ENCODE results near the gene GALNS. TPM values are rescaled to one million over a fixed set of nuclear protein-coding genes. Genes with fewer than 3 reads are reported as not detected.
A peak's percentile ranks its signal among the peaks of the same experiment; 100 is the strongest.

Gene GALNS
- total and polyA plus RNA-seq, 2 of the 13 experiments (the other 11 are each of a cell fraction or from before 2014, with no cell fraction given): 9.2 to 9.8 TPM

- TF ChIP-seq AKAP8 (CRISPR knock-in tag; IDR thresholded peaks at IDR 0.05) (peak; percentile 35; the same call in 1 of the 2 replicates), MAX (IDR thresholded peaks at IDR 0.05) (peak; percentile 40), MXD1 (CRISPR knock-in tag; IDR thresholded peaks at IDR 0.05) (0 out of 2 replicates have a peak, but pooled peaks have one; percentile 45), KDM5A (IDR thresholded peaks at IDR 0.05; ENCODE audit: borderline replicate concordance, low read length) (no peak), POGK (CRISPR knock-in tag; conservative IDR thresholded peaks at IDR 0.05) (0 out of 2 replicates have a peak, but pooled peaks have one; percentile 3), SRSF1 (optimal IDR thresholded peaks at IDR 0.05; ENCODE audit: low read depth, low read length) (peak; percentile 13), TAF1 (CRISPR knock-in tag; IDR thresholded peaks at IDR 0.05) (peak; percentile 21; the same call in 1 of the 2 replicates), ZNF691 (CRISPR knock-in tag; IDR thresholded peaks at IDR 0.05; ENCODE audit: borderline replicate concordance, low read depth) (no peak), SP5 (CRISPR knock-in tag; IDR thresholded peaks at IDR 0.05; ENCODE audit: borderline replicate concordance, low read depth) (no peak), HNRNPL (IDR thresholded peaks at IDR 0.05; ENCODE audit: low read depth, low read length) (0 out of 2 replicates have a peak, but pooled peaks have one; percentile 34), TFDP1 (CRISPR knock-in tag; IDR thresholded peaks at IDR 0.05; ENCODE audit: borderline replicate concordance) (peak; percentile 16; the same call in 1 of the 2 replicates), BCL3 (CRISPR knock-in tag; IDR thresholded peaks at IDR 0.05) (no peak), E2F5 (CRISPR knock-in tag; conservative IDR thresholded peaks at IDR 0.05) (0 out of 2 replicates have a peak, but pooled peaks have one; percentile 12), ZNF678 (CRISPR knock-in tag; IDR thresholded peaks at IDR 0.05) (no peak), ZNF776 (CRISPR knock-in tag; IDR thresholded peaks at IDR 0.05) (peak; percentile 55; the same call in 1 of the 2 replicates), ZBTB37 (CRISPR knock-in tag; IDR thresholded peaks at IDR 0.05) (no peak), DMAP1 (CRISPR knock-in tag; IDR thresholded peaks at IDR 0.05) (no peak), CREB1 (IDR thresholded peaks at IDR 0.05) (peak; percentile 68; the same call in 1 of the 2 replicates), CREB1 (CRISPR knock-in tag; IDR thresholded peaks at IDR 0.05) (no peak), SAFB2 (CRISPR knock-in tag; IDR thresholded peaks at IDR 0.05; ENCODE audit: borderline replicate concordance, low read depth) (peak; percentile 25; the same call in 1 of the 2 replicates)
Observed at GRCh38 chr16:88817785-88818574, 38.8 kb downstream of the GALNS start (continued).
